Measurements from ENCODE around the gene ZDHHC22. TPM values are rescaled to one million over a fixed set of nuclear protein-coding genes. Genes with fewer than 3 reads are reported as not detected.

ZDHHC22 gene
- total RNA-seq, 3 donors from 2014 or later (not counting 1 experiment from before 2014, with no cell fraction given) = not detected

DNA sequence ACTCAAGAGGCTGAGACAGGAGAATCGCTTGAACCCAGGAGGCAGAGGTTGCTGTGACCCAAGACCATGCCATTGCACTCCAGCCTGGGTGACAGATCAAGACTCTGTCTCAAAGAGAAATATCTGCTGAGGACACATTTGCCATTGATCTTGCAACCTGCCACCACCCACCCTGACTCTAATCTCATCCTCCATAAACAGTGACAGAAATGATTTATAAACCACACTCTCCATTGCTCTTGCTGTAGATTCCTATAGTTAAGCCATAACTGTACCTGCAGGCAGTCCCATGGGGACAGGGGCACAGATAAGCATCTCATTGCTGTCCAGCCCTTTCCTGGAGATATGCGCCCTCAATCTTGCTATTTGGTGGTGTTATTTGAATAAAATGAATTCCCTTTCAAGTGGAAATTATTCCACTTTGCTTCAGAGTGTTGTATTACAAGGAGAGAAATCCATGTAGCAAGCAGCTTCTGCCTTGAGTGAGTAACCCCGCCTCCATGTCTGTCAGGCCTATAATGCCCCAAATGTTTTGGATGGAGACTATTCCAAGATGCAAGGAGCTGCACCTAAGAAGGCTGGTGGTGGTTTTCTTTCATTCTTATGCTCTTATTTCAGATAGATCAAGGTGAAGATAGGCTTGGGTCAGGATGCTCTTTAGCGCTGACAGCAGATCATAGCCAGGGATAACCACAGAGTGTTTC lies 3.0 kb upstream of the ZDHHC22 start:
- Histone ChIP-seq H3K36me3 (ENCODE audit: control insufficient read depth, insufficient read depth, low read length) (no peaks in the 10 kb centered on the region), H3K4me1 (ENCODE audit: control insufficient read depth, insufficient read depth, low read length) (peaks cover 13% of the 10 kb centered on the region), H3K27ac (ENCODE audit: low read length) (no peak overlapping the region), H3K9me3 (ENCODE audit: control insufficient read depth, insufficient read depth, low read length) (no peaks in the 10 kb centered on the region), H3K4me3 (ENCODE audit: low read length) (no peak overlapping the region), H3K27me3 (ENCODE audit: control insufficient read depth, insufficient read depth, low read length) (peaks cover 28% of the 10 kb centered on the region)
- Mint-ChIP-seq H3K4me3 (no peak overlapping the region), H3K27ac (no peak overlapping the region), H3K36me3 (no peaks in the 10 kb centered on the region), H3K9me3 (no peaks in the 10 kb centered on the region), H3K4me1 (peaks cover 0 to 5% of the 10 kb centered on the region in 2 donors), H3K27me3 (ENCODE audit: low read depth in 2 of 2) (peaks cover 37 to 60% of the 10 kb centered on the region in 2 donors)
- intact Hi-C loops (cut with micrococcal nuclease) = no loop called here
- TF ChIP-seq, protein P1, sequence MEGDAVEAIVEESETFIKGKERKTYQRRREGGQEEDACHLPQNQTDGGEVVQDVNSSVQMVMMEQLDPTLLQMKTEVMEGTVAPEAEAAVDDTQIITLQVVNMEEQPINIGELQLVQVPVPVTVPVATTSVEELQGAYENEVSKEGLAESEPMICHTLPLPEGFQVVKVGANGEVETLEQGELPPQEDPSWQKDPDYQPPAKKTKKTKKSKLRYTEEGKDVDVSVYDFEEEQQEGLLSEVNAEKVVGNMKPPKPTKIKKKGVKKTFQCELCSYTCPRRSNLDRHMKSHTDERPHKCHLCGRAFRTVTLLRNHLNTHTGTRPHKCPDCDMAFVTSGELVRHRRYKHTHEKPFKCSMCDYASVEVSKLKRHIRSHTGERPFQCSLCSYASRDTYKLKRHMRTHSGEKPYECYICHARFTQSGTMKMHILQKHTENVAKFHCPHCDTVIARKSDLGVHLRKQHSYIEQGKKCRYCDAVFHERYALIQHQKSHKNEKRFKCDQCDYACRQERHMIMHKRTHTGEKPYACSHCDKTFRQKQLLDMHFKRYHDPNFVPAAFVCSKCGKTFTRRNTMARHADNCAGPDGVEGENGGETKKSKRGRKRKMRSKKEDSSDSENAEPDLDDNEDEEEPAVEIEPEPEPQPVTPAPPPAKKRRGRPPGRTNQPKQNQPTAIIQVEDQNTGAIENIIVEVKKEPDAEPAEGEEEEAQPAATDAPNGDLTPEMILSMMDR (IDR thresholded peaks at IDR 0.05) = no peak
- 57% methylated on average over 4 of the region's 4 CpGs for WGBS (ENCODE audit: insufficient coverage)
- DNase-seq = no peak
- no peak for ATAC-seq

- 5% methylated on average over 4 of the region's 4 CpGs for WGBS (ENCODE audit: insufficient coverage)
- Histone ChIP-seq H3K4me1 (ENCODE audit: control insufficient read depth, insufficient read depth, low read length) (peaks cover 17% of the 10 kb centered on the region), H3K9me3 (ENCODE audit: control insufficient read depth, insufficient read depth, low read length) (no peaks in the 10 kb centered on the region), H3K36me3 (ENCODE audit: control insufficient read depth, insufficient read depth, low read length) (no peaks in the 10 kb centered on the region), H3K27me3 (ENCODE audit: control insufficient read depth, insufficient read depth, low read length) (peaks cover 36% of the 10 kb centered on the region), H3K27ac (ENCODE audit: low read length) (no peak overlapping the region), H3K4me3 (ENCODE audit: low read length) (no peak overlapping the region)
- Mint-ChIP-seq H3K27ac (no peak overlapping the region), H3K4me3 (no peak overlapping the region), H3K9me3 (no peaks in the 10 kb centered on the region), H3K36me3 (no peaks in the 10 kb centered on the region), H3K4me1 (peaks cover 0 to 11% of the 10 kb centered on the region in 2 donors), H3K27me3 (ENCODE audit: low read depth in 2 of 2) (peaks cover 46 to 63% of the 10 kb centered on the region in 2 donors)
- DNase-seq (no peak), ATAC-seq (no peak)
- intact Hi-C loops (cut with micrococcal nuclease) = no loop called here
- TF ChIP-seq, protein P1 (IDR thresholded peaks at IDR 0.05) = no peak
Measured at GRCh38 chr14:77143071-77143470, 1.5 kb upstream of the ZDHHC22 start.

DNA sequence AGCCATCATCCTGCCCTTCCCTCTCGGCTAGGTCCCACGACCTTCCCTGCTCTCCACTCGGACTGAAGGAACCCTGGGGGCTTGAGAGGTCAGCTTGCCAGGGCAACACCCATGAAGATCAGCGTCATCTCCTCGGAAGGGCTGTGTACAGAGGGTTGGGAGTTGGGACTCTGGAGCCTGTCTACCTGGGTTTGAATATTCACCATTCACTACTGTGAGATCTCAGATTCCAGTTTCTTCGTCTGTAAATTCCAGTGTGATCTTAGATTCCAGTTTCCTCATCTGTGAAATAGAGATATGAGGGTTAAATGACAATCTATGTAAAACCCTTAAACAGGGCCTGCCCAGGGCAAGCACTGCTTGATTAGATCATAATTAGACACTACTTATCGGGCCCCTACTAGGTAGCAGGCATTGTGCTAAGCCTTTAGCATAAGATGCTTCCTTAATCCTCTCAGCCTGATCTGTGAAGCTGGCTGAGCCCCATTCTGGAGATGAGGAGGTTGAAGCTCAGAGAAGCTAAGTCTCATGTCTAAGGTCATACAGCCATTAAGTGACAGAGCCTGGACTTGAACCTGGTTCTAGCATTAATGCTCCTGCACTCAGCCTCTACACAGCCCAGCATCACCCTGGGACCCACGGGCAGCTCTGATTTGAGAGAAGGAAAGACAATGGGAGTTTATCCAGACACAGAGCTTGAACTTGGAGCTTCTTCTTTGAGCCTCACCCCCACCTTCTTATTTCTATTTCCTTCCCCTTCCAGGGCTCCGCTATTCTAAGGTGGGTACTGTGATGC lies 612 bp upstream of the ZDHHC22 start:
- TF ChIP-seq, protein P1 (IDR thresholded peaks at IDR 0.05) = no peak
- Histone ChIP-seq H3K4me3 (ENCODE audit: low read length) (no peak overlapping the region), H3K27ac (ENCODE audit: low read length) (no peak overlapping the region), H3K4me1 (ENCODE audit: control insufficient read depth, insufficient read depth, low read length) (peaks cover 17% of the 10 kb centered on the region), H3K27me3 (ENCODE audit: control insufficient read depth, insufficient read depth, low read length) (peaks cover 39% of the 10 kb centered on the region), H3K9me3 (ENCODE audit: control insufficient read depth, insufficient read depth, low read length) (no peaks in the 10 kb centered on the region), H3K36me3 (ENCODE audit: control insufficient read depth, insufficient read depth, low read length) (no peaks in the 10 kb centered on the region)
- DNase-seq (no peak), ATAC-seq (no peak)
- Mint-ChIP-seq H3K27me3 (ENCODE audit: low read depth in 2 of 2) (peaks cover 51 to 69% of the 10 kb centered on the region in 2 donors), H3K4me3 (peak overlapping the region; percentile 25), H3K9me3 (no peaks in the 10 kb centered on the region), H3K36me3 (no peaks in the 10 kb centered on the region), H3K4me1 (peaks cover 0 to 11% of the 10 kb centered on the region in 2 donors), H3K27ac (no peak overlapping the region)
- 12% methylated on average over 5 of the region's 9 CpGs for WGBS (ENCODE audit: insufficient coverage)
- intact Hi-C loops (cut with micrococcal nuclease) = no loop called here

All from natural killer cell (primary cell).